HUES48 (cell line): ENCODE data around the gene ST6GALNAC5.

Experiments
- H3K27ac ChIP-seq: one replicate; pipeline ENCODE4 v1.7.0; 2013; ENCODE audit warnings: low read depth, low read length, inconsistent platforms
- H3K27me3 ChIP-seq: 2 replicates; pipeline ENCODE4 v1.6.1; 2013; ENCODE audit warnings: mild to moderate bottlenecking, low read length; ENCODE audit not compliant: control insufficient read depth, insufficient read depth
- H3K36me3 ChIP-seq: 2 replicates; pipeline ENCODE4 v1.6.1; 2013; ENCODE audit warnings: low read length; ENCODE audit not compliant: control insufficient read depth, insufficient read depth
- H3K4me1 ChIP-seq: 2 replicates; pipeline ENCODE4 v1.6.1; 2013; ENCODE audit warnings: mild to moderate bottlenecking, low read length; ENCODE audit not compliant: control insufficient read depth, insufficient read depth
- H3K4me3 ChIP-seq: 2 replicates; pipeline ENCODE4 v1.5.1; 2013; ENCODE audit warnings: mild to moderate bottlenecking, low read depth, low read length
- H3K9ac ChIP-seq: 2 replicates; pipeline ENCODE4 v1.6.1; 2013; ENCODE audit warnings: mild to moderate bottlenecking, low read depth, low read length, moderate library complexity
- H3K9me3 ChIP-seq: 2 replicates; pipeline ENCODE4 v1.6.1; 2013; ENCODE audit warnings: low read length; ENCODE audit not compliant: control insufficient read depth, insufficient read depth

ST6GALNAC5 gene

DNA sequence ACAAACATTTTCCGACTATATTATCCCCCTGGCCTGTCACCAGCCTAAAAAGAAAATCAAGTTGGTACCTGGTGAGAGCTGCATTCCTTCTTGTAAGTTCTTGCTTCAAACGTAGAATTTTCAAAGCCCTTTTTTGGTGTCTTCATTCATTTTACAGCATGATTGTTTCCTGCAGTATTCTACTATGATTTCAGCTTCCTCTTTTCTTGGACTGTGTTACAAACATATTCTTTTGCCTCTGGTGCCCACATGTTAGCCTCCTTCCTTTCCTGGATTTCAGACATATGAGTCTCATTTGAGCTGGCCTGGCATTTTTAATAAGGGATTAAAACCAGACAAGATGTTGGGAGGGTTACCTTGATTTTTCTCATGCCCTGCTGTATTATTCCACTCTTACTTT lies 209.5 kb downstream of the ST6GALNAC5 start:
- Histone ChIP-seq H3K4me1 (peaks cover 16% of the 10 kb centered on the region), H3K36me3 (no peaks in the 10 kb centered on the region), H3K27ac (no peak overlapping the region), H3K27me3 (no peaks in the 10 kb centered on the region), H3K4me3 (no peak overlapping the region), H3K9ac (no peak overlapping the region), H3K9me3 (no peaks in the 10 kb centered on the region)

DNA sequence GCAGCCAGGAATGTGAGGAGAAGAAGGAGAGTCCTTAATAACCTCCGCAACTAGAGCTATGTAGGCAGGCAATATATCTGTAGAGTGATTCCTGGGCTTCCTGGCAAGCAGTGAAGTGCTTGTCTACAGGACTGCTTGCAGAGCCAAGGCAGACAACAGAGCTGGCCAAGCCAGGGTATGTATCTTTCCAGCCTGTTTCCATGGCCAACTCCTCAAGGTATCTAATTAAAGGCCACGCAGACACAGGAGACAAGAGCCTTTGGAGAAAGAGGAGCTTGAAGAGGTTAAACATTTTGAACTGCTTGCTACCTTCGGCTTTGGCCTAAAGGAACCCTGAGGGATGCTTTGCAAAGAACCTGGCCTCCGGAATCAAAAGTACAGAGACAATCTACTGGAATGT lies 214.6 kb downstream of the ST6GALNAC5 start:
- Histone ChIP-seq H3K9ac (no peak overlapping the region), H3K9me3 (no peaks in the 10 kb centered on the region), H3K27ac (peak overlapping the region; percentile 39), H3K36me3 (no peaks in the 10 kb centered on the region), H3K27me3 (no peaks in the 10 kb centered on the region), H3K4me1 (peaks cover 32% of the 10 kb centered on the region), H3K4me3 (peak overlapping the region; percentile 11; the same call in 1 of the 2 replicates)

DNA sequence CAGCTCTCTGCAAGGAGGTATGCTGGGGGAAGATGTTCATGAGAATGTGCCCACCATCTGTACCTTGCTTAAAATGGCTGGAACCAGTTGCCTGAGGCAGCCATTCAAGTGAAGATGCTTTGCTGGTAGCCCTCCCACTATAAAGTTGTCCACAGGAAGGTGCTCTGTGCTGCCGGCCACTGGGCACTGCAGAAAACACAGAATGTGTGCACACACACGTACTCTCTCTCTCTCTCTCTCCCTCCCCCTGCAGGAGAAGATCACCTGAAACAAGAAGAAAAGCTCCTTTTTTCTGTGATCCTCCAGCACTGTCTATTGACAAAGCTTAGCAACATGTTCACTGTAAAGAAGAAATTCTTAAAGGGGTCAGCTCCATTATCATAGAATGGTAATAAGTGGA lies 217.2 kb downstream of the ST6GALNAC5 start:
- Histone ChIP-seq H3K27me3 (no peaks in the 10 kb centered on the region), H3K27ac (no peak overlapping the region), H3K9ac (no peak overlapping the region), H3K4me3 (no peak overlapping the region), H3K36me3 (no peaks in the 10 kb centered on the region), H3K9me3 (no peaks in the 10 kb centered on the region), H3K4me1 (peaks cover 31% of the 10 kb centered on the region)

DNA sequence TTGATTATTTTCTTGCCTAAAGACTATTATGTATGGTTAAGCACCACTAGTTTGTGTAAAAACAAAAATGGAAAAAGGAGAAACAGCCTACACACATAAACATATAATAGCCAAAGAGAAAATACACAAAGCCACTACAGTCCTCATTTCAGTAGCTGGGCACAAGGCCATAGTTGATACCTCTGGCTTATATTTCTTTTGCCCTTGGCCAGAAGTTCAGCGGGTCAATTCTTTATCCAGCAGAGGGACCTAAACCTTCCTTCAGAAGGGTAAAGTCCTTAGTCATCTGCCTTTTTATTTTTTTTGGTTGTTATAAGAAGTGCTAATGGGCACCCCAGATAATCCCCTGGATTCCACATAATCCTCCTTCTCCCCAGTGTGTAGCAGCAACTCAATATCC lies 217.8 kb downstream of the ST6GALNAC5 start:
- Histone ChIP-seq H3K4me3 (no peak overlapping the region), H3K9me3 (no peaks in the 10 kb centered on the region), H3K27me3 (no peaks in the 10 kb centered on the region), H3K4me1 (peaks cover 25% of the 10 kb centered on the region), H3K36me3 (no peaks in the 10 kb centered on the region), H3K27ac (no peak overlapping the region), H3K9ac (no peak overlapping the region)

DNA sequence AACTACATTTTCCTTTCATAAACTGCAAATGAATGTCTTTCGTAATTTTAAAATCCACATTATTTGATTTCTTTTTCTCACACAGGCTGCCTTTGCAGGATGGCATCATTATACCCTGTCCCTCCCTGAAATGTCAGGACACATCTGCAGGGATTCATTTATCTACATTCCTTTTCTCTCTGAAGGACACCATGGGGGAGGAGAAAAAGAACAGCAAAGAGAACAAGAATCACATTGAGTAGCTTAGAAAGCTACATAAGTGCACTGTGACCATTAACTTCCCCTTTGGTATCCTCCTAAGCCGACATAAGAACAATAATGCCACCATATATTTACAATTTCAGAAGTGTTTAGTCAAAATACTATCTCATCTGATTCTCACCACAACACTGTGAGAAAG lies 222.5 kb downstream of the ST6GALNAC5 start:
- no peak overlapping the region for H3K9ac ChIP-seq
- no peaks in the 10 kb centered on the region for H3K36me3 ChIP-seq
- H3K4me3 ChIP-seq, result no peak overlapping the region

DNA sequence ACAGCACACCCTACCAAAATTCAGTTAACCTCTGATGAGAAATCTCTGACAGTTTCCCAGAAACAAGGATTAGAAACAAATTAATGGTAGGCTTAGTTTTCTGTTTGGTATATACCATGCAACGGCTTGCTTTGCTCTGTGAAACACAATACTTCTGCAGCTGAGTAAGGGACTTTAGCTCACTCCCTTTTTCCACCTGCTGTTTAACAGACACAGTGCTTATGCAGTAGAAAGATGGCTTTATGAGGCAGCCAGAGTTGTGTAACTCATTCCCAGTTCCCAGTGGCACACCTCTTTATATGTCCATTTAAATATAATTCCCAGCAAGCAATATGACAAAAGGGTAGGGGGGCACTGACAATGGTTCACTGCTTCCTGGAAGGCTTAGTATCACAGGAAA lies 228.0 kb downstream of the ST6GALNAC5 start:
- Histone ChIP-seq H3K4me3 (no peak overlapping the region), H3K27ac (no peak overlapping the region), H3K27me3 (no peaks in the 10 kb centered on the region), H3K4me1 (no peaks in the 10 kb centered on the region), H3K36me3 (no peaks in the 10 kb centered on the region), H3K9ac (no peak overlapping the region), H3K9me3 (no peaks in the 10 kb centered on the region)

More for the DNA sequence above, 222.5 kb downstream of the ST6GALNAC5 start:
- Histone ChIP-seq H3K4me1 (no peaks in the 10 kb centered on the region), H3K9me3 (no peaks in the 10 kb centered on the region), H3K27me3 (no peaks in the 10 kb centered on the region), H3K27ac (no peak overlapping the region)

DNA sequence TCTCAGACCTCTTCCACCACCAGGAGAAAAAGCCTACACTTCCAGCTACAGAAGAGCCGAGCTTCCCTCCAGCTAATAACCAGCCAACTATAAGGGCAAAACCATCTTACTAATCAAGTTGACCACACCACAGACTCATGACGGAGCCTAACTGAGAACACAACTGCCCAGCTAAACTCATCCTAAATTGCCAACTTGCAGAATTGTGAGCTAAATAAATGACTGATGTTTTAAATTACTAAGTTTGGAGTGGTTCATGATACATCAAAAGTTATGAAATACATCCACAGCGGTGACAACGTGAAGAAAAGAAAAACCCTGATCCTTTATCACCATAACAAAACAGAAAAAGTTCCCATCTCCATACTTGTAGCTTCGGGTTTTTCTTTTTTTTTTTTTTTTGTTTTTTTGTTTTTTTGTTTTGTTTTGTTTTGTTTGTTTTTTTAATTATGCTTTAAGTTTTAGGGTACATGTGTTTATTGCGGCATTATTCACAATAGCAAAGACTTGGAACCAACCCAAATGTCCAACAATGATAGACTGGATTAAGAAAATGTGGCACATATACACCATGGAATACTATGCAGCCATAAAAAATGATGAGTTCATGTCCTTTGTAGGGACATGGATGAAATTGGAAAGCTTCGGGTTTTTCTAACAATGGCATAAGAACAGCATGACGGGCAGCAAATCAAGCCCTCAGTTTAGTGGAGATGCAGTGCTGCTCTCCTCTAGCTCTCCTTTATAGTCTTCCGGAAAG lies 229.4 kb downstream of the ST6GALNAC5 start:
- Histone ChIP-seq H3K4me3 (no peak overlapping the region), H3K27me3 (no peaks in the 10 kb centered on the region), H3K4me1 (no peaks in the 10 kb centered on the region), H3K9me3 (no peaks in the 10 kb centered on the region), H3K36me3 (no peaks in the 10 kb centered on the region), H3K9ac (no peak overlapping the region), H3K27ac (no peak overlapping the region)

DNA sequence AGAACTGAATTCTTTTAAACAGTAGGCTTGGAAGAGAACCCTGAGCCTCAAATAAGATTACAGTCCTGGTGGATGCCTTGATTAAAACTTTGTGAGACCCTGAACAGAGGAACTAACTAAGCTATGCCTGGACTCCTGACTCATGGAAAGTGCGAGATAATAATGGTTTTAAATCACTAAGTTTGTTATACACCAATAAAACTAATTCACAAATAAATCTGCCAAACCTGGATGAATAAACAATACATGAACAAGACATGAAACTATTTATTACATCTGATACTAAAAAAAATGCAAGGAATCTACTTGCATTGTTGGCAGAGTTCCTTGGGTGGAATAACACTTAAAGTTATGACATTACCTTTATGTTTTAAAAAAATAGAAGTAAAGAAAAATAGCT lies 233.6 kb downstream of the ST6GALNAC5 start:
- no peaks in the 10 kb centered on the region for H3K4me1 ChIP-seq
- H3K9ac ChIP-seq, result no peak overlapping the region
- no peak overlapping the region for H3K4me3 ChIP-seq
- H3K9me3 ChIP-seq, result no peaks in the 10 kb centered on the region
- H3K36me3 ChIP-seq, result no peaks in the 10 kb centered on the region
- H3K27ac ChIP-seq, result no peak overlapping the region
- H3K27me3 ChIP-seq, result no peaks in the 10 kb centered on the region

DNA sequence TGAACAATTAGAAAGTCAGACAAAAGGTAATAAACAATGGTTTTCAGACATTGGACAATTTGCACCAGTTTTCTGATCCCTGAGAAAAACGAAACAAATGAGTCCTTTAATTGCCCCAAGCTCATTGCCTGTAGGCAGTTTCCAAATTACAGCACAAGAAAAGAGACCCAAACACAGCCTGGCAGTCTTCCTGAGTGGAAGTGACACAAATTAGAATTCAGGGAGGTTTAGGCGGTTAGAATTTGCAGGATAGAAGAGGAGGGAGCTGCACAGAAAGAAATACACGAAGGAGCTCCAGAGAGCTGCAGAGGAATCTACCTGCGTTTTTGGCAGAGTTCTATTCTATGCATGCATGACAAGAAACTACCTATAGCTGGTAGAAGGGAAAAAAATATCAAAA lies 236.2 kb downstream of the ST6GALNAC5 start:
- Histone ChIP-seq H3K4me3 (no peak overlapping the region), H3K9me3 (no peaks in the 10 kb centered on the region), H3K4me1 (no peaks in the 10 kb centered on the region), H3K36me3 (no peaks in the 10 kb centered on the region), H3K27me3 (no peaks in the 10 kb centered on the region), H3K9ac (no peak overlapping the region), H3K27ac (no peak overlapping the region)

DNA sequence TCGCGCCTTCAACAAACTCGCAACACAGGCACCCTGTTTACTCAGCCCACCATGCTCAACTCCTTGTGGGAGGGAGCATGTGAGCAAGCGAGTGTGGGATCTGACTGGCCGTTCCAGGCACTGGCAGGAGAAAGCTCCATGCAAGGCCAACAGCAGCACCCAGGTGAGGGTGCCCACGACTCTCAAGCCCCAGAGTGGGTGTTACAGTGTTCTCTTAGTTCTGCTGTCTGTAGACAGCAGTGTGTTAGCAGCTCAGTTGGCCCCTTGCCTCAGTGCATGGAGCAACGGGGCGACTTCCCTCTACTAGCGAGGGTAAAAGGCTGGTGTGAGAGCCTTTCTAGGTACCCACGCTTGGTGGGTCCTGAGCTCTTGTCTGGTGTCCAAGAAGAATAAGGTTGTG lies 237.4 kb downstream of the ST6GALNAC5 start:
- Histone ChIP-seq H3K4me1 (no peaks in the 10 kb centered on the region), H3K27me3 (no peaks in the 10 kb centered on the region), H3K27ac (no peak overlapping the region), H3K36me3 (no peaks in the 10 kb centered on the region), H3K4me3 (no peak overlapping the region), H3K9me3 (no peaks in the 10 kb centered on the region), H3K9ac (no peak overlapping the region)
